ENCODE results near the gene TENT5A. TPM values are rescaled to one million over a fixed set of nuclear protein-coding genes. Genes with fewer than 3 reads are reported as not detected.
"Not testable (repeated sequence)": the region's sequence is repeated elsewhere in the genome, so short reads cannot be mapped to it uniquely, and the experiment has no call there.

The TENT5A gene
- under 1 TPM; 0.25 to 0.38 TPM for total RNA-seq

DNA sequence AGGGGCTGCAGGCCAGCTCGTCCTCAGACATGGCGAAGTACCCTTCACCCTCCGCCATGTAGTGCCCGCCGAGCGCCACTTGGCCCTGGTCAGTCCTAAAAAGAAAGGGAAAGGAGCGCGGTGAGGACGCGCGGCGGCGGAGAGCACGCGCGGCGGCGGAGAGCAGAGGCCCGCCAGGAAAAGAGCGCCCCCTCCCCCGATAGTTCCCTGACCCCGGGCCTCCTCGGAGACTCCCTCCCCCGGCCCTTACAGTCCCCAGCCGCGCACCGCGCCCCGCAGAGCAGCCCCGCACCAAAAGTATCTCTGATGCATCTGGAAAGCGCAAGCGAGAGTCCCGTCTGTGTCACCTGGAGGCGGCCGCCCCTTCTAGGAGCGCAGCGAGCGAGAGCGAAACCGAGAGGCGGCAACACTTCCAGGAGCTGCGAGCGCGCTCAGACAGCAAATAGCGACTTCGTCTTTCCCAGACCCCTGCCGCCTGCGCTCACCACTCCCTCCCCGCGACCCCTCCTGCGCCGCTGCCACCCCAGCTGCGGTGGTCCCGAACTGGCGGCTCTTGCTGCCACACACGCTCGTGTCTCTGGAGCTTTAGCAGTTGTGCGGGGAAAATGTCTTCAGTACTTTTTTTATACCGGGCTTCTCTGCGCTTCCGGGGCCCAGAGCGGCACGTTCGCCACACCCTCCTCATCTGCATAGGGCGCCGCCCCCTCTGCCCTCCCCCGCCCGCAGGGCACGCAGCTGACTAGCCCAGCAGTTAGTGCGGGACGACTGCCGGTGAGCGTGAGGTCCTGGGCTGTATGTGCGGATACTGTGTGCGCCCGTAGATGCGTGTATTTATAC lies at the start of gene TENT5A:
Gene TENT5A, minus strand, starts transcription at position 598 of the 837 bp plus-strand sequence. Its CDS starts 540 bp downstream, at position 58.
- ChIA-PET POLR2A (interaction anchor here (0.9 kb wide), 1 partner anchor 10 kb away, joined by 3 read pairs; no protein-coding TSS in a partner anchor), CTCF (interaction anchor here (0.5 kb wide), 1 partner anchor 1764 kb away, joined by 5 read pairs; no protein-coding TSS in a partner anchor)

DNA sequence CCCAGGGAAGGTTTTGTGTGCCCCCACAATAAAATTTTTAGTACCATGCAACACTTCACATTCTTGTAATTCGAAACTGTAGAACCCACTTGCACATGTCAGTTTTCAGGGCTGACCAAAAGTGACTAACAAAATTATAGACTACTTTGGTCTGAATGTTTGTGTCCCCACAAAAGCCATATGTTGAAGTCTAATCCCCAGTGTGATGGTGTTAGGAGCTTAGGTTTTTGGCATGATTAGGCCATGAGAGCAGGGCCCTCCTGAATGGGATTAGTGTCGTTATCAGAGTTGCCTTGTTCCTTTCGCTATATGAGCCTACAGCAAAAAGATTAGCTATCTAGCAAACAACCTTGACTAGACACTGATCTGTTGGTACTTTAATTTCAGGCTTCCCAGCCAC lies 49.0 kb upstream of the TENT5A start:
- ChIA-PET POLR2A (no interaction called here), CTCF (no interaction called here)

DNA sequence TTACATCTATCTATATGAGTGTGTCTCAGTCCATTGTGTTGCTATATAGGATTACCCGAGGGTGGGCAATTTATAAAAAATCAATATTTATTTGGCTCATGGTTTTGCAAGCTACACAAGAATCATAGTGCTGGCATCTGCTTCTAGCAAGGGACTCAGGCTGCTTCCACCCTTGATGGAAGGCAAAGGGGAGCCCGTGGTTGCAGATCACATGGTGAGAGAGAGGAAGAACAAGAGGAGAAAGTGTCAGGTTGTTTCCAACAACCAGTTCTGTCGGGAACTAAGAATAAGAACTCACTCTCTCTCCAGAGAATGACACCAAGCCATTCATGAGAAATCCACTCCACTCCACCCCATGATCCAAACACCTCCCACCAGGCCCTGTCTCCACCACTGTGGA lies 48.2 kb upstream of the TENT5A start:
- ChIA-PET POLR2A (no interaction called here), CTCF (no interaction called here)

DNA sequence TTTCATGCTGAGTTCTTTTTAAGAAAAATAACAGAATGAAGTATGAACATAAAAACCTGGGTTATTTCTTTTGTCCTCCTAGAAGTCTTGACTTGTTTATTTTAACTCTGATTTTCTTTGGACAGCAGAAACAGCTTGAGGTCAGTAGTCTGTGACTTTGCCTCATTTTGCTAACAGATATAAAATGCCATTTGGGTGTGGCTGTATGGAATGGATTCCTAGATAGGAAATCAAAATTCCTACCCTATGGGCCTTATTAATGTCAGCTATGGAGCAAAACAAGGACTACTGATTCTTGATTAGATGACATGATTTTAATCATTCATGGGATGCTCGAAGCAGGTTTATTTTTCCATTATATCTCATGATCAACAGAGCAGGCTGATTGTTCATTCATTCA lies 46.8 kb upstream of the TENT5A start:
- ChIA-PET CTCF (no interaction called here), POLR2A (no interaction called here)

DNA sequence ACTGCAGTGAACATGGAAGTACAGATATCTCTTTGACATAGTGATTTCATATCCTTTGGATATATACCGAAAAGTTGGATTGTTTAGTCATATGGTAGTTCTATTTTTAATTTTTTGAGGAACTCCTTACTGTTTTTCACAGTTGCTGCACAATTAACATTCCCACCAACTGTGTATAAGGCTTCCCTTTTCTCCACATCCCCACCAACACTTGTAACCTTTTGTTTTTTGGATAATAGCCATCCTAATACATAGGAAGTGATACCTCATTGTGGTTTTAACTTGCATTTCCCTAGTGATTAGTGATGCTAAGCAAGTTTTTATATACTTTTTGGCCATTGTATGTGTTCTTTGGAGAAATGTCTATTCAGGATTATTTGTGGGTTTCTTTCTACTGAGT lies 45.1 kb upstream of the TENT5A start:
- ChIA-PET POLR2A (no interaction called here), CTCF (no interaction called here)

DNA sequence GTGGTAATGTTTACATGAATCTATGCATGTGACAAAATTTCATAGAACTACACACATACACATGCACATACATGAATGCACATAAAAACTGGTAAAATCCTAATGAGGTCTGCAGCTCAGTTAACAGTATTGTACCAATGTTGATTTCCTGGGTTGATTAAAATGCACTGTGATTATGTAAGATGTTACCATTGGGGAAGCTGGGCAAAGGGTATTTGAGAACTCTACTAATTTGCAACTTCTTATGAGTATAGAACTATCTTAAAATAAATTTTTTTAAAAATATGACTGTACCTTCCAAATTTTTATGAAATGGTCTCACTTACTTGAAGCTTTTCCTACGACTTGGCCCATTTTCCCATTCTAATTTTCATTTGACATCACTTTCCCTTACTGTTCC lies 43.4 kb upstream of the TENT5A start:
- POLR2A ChIA-PET: no interaction called here
- CTCF ChIA-PET: no interaction called here

DNA sequence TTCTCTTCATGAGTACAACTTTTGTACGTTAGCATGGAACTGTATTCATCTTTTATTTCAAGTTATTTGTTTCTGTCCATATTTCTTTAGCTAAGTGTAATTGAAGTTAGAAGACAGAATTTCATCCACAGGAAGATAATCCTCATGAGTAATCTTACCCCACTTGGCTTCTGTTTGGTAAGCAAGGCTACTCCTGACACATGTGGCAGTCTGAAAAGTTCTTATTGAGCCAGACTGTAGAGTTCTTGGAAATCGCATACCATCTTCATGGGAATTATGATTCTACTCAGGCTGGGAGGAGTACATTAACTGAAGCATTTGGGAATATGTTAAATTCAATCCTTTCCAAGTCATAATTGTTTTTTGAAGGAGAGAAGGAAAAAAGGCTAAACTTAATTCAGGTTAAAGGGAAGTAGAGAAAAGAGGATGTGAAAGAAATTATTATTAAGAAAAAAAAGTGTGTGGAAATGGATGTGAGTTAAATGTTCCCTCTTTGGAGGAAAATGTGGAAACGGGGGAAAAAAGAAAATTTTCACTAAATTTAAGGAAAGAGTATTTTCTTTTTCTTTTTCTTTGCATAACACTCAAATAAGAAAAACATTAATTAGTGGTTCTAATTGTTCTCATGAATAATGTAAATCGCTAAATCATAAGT lies 41.5 kb upstream of the TENT5A start:
- ChIA-PET POLR2A (no interaction called here), CTCF (no interaction called here)

DNA sequence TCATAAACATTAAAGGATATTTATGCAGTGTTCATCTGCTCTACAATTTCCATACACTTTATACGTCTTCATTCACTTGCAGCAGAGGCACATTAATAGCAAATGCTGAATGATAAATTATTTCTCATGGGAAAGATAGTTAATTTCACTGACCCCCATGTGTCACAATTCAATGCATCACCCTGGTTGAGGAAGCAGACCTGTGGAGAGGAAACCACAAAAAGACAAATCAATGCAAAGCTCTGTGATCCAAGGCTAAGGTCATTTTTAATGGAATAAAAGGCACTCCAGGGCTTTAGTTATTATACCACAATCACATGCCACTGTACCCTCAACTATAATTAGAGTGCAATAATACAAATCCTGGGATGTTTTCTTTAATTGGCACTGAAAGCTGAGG lies 40.3 kb upstream of the TENT5A start:
- ChIA-PET CTCF (no interaction called here), POLR2A (no interaction called here)

DNA sequence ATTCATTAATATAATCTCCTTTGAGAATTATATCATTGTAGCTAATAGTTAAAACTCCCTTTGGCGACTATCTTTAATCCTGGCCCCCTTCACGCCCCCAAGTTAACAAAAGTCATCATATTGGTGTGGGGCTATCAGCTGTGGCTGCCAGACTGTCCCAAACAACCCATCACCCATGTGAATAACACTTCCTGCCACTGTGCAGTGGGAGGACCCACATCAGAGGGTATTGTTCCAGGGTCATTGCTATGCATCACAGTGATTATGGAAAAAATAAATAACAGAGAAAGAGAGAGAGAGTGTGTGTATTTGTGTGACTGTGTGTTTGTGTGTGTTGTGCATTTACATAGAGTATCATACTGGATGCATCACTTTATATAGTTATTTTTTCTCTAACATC lies 39.3 kb upstream of the TENT5A start:
- ChIA-PET CTCF (no interaction called here), POLR2A (no interaction called here)

DNA sequence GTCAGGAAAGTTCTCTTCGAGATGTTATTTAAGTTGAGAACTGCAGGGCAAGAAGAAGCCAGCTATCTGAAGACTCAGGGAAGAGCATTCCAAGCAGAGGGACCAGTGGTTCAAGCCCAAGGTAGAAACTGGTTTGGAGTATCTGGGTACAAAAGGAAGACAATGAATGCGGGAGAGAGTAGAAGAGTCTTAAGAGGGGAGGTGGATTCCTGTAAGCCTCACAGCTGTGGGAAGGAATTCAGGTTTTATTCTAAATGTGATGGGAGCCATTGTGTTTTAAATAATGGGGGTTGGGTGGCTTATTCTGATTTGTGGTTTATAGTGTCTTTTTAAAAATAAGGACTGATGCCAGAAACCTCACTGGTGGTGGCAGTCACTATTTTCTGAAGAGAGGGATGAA lies 37.6 kb upstream of the TENT5A start:
- POLR2A ChIA-PET: no interaction called here
- CTCF ChIA-PET: no interaction called here

DNA sequence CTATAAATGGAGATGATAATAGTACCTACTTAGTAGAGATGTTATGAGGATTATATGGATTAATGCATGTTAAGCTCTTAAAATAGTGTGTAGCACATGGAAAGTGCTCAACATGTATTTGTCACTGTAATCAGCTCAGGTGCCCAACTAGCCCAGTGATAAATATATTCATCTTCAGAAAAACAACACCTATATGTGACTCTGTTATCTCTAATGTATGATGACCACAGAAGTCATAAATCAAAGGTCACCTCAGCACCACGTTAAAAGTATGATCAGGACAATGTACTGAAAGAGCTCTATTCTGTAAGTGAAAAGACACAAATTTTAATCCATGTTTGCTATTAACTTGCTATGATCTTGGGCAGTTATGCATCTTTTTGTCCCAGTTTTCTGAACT lies 36.8 kb upstream of the TENT5A start:
- ChIA-PET CTCF (no interaction called here), POLR2A (no interaction called here)

DNA sequence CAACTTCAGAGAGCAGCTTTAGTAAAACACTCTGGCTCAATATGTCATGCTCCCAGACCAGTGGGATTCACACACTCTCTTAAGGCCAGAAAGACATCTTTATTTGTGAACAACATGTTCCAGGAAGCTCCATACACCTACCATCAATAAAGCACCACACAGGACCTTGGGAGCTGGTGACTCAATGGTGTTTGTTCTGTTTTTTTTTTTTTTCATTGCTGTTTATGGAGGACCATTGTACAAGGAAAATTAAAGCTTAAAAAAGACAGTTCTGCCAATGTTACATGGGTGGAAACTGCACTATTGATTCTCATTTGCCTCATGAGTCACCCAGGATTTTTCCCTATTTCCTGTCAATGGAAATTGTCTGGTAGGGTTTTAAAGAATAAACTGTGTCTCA lies 36.3 kb upstream of the TENT5A start:
- ChIA-PET POLR2A (no interaction called here), CTCF (no interaction called here)

DNA sequence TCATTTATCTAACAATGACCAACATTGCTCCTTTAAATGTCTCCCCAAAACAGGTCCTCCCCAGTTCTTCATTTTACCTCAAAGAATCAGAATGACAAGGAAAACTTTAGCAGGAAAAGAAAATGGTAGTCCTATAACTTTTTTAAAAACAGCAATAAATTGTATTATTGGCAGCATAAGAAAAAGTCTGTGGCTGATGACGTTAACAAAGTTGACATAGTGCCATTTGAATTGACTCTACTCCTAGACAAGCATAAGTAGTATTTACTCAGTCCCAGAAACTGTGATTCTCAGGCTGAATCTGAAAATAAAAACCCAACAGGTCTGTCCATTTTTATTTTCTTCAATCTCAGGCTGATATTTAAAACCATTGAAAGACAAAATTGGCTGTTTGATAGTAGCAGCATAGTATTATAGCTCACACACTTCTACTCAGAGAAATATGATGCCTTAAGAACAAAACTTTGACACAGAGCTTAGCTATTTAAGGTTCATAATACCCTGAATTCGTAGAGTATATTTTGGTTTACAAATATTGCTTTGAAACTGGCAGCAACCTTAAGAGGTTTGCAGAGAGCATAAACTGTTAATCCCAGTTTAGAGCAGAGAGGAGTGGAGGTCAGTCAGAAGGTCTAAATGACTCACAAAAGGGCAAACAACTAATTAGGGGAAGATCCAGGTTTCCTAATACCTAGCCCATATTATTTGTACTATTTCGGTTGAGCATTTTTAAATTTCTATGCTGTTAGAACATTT lies 35.0 kb upstream of the TENT5A start:
- POLR2A ChIA-PET: no interaction called here

DNA sequence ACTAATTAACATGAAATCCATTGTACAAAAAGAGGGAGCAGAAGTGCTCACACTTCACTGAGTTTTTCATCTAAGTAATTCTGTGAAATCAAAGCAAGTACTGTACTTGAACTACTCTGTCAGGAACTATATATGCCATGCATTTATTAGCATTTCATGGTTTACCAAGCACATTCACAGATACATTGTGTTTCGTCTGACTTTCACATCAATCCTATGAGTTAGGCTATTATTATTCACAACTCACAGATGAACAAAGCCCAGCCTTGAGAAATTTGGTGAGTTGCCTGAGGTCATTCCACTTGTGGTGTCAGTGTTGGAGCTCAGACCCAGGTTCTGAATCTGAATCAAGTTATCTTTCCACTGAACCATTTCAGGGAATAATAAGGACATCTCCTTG lies 33.7 kb upstream of the TENT5A start:
- CTCF ChIA-PET: no interaction called here
- POLR2A ChIA-PET: no interaction called here

More for the DNA sequence above, 35.0 kb upstream of the TENT5A start:
- CTCF ChIA-PET: no interaction called here

DNA sequence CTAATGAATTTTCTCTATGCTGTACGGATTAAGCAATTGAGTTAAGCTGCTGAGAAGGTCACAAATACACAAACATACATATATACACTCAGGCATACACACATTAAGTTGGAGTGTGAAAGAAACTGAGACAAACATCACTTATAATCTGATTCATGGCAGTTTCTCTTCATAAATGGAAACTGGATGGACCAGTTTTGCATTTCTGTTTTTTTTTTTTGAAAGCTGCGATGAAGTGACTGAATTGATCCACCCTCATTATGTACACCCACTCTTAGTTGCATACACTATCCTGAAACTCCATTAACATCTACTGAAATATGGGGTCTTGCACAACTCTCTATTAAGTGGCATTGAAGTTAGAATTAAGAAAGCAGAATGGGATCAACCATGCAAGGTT lies 32.9 kb upstream of the TENT5A start:
- POLR2A ChIA-PET: no interaction called here
- CTCF ChIA-PET: no interaction called here

DNA sequence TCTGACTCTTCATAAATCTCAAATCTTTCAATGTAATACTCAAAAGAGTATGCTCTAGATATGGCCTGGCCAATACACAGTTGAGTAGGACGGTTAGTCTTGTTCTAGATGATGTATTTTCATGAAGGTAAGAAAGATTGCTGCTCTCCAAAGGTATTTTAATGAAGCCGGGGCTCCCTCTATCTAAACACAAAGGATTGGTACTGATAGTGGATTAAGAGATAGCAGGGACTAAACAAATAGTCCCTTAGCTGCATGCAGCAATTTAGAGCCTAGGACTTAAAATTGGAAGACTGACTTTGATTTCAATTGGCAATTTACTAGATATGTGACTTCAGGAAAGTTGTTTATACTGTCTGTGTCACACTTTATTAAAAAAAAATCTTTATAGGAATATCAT lies 31.4 kb upstream of the TENT5A start:
- ChIA-PET CTCF (no interaction called here), POLR2A (no interaction called here)

DNA sequence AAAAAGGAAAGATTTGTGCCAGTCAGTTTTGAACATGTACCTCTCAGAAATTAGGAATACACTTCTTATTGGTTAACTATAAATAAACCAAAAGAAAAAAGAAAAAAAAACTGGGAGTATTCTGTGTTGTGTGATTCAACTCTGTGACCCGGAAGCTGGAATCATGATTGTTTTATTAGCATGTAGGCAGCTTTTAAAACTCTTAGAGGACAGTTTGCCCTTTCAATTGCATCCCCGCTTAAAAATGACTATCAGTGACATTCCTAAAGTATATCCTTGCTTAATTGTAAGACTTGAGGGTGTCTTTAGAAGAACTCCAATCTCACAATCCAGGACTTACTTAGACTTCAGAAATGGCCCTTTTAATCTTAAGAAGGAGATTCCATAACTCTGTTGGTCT lies 29.1 kb upstream of the TENT5A start:
- POLR2A ChIA-PET: no interaction called here
- CTCF ChIA-PET: no interaction called here

DNA sequence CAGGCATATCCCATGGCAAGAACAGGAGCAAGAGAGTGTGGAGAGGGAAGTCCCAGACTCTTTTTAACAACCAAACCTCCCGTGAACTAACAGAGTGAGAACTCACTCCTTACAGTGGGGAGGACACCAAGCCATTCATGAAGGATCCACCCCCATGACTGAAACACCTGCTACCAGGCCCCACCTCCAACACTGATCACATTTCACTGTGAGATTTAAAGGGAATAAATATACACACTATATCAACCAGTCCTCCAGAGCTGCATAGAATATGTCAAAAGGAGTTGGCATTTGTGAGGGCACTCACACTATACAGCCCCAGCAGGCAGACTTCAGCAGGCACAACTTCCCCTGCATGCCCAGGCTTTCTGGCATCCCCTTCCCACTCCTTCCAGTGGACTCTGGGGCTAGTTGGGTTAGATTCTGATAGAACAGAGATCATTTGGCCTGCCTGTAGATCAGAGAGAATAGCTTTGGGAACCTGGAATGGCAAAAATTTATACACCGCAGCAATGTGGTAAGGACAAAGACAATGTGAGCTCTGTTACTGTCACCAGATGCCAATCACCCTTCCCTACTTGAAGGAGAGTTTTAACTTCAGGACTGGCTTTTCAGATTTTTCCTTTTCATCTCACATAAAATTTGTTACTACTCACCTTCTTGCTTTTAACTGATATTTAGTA lies 25.2 kb upstream of the TENT5A start:
- ChIA-PET CTCF (no interaction called here), POLR2A (no interaction called here)

DNA sequence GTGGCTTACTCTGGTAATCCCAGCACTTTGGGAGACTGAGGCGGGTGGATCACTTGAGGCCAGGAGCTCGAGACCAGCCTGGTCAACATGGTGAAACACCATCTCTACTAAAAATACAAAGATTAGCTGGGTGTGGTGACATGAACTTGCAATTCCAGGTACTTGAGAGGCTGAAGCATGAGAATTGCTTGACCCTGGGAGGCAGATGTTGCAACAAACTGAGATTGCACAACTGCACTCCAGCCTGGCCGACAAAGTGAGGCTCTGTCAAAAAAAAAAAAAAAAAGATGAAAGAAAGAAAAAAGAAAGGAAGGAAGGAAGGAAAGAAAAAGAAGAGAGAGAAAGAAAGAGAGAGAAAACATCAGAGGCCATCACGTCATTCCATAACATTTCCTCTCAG lies 23.7 kb upstream of the TENT5A start:
- CTCF ChIA-PET, POLR2A ChIA-PET: not testable (repeated sequence)

DNA sequence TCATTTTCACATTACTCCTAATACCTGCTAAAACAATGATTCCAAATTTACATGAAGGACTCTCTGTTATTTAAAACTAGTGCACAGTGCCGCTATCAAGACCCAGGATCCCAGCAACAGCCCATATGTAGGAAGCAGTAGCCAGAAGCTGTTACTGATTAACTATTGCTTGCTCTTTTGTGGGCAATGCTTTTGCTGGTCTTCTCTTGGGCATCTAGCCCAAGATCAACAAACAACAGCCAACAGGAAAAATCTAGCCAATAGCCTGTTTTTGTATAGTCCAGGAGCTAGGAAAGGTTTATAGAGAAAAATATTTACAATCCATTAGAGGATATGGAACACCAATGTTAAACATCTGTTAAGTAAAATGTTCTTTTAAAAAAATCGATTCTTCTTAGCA lies 22.1 kb upstream of the TENT5A start:
- POLR2A ChIA-PET: no interaction called here
- CTCF ChIA-PET: no interaction called here

DNA sequence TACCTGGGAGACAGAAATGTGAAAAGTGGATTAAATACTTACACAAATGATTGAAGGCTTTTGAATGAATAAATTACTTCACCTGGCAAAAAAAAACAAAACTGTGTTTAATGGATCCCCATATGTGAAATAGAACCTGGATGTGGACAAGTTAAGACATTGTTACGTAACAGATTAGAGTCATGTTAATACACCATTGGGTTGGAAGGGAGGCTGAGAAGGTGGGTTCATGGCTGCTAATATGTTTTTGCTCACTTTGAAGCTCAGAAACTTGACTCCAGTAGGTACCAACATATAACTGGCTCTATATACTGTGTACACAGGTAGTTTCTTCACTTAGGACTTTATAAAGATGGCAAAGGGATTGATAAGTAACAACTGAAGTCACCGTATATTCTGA lies 21.4 kb upstream of the TENT5A start:
- ChIA-PET POLR2A (no interaction called here), CTCF (no interaction called here)

All from activated CD8-positive, alpha-beta memory T cell treated with anti-CD3 and anti-CD28 coated beads for 36 hours (primary cell).